ENCODE measurements around the gene TMOD3.
"Not testable (repeated sequence)": the region's sequence is repeated elsewhere in the genome, so short reads cannot be mapped to it uniquely, and the experiment has no call there.

The TMOD3 gene

GRCh38 chr15:51865317-51865716 lies 35.9 kb downstream of the TMOD3 start:
- DNase-seq: no peak

DNA sequence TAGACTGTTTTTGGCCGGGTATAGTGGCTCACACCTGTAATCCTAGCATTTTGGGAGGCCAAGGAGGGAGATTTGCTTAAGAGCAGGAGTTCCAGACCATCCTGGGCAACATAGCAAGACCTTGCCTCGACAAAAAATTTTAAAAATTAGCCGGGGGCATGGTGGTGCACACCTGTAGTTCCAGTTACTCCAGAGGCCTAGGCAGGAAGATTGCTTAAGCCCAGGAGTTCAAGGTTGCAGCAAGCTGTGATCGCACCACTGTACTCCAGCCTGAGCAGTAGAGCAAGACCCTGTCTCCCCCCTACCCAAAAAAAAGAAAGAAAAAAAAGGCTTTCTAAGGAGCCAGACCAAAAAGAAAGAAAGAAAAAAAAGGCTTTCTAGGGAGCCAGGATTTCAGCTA lies 36.7 kb downstream of the TMOD3 start:
- DNase-seq: no peak

- DNase-seq: peak; percentile 72
These were observed 37.3 kb downstream of the TMOD3 start for GRCh38 chr15:51866751-51867150.

GRCh38 chr15:51869060-51869421 lies 39.6 kb downstream of the TMOD3 start:
- peak; percentile 92 for DNase-seq

DNA sequence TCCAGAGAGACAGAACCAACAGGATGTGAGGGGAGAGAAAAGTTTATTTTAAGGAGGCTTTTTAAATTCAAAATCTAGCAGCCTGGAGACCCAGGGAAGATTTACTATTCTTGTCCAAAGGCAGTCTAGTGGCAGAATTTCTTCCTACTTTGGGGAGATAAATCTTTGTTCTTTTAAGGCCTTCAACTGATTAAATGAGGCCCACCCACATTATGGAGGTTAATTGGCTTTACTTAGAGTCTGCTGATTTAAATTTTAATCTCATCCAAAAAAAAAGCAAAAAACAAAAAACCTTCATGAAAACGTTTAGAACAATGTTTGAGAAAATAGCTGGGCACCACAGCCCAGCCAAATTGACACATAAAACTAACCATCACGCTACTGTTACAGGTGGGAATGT lies 41.3 kb downstream of the TMOD3 start:
- DNase-seq: no peak

DNA sequence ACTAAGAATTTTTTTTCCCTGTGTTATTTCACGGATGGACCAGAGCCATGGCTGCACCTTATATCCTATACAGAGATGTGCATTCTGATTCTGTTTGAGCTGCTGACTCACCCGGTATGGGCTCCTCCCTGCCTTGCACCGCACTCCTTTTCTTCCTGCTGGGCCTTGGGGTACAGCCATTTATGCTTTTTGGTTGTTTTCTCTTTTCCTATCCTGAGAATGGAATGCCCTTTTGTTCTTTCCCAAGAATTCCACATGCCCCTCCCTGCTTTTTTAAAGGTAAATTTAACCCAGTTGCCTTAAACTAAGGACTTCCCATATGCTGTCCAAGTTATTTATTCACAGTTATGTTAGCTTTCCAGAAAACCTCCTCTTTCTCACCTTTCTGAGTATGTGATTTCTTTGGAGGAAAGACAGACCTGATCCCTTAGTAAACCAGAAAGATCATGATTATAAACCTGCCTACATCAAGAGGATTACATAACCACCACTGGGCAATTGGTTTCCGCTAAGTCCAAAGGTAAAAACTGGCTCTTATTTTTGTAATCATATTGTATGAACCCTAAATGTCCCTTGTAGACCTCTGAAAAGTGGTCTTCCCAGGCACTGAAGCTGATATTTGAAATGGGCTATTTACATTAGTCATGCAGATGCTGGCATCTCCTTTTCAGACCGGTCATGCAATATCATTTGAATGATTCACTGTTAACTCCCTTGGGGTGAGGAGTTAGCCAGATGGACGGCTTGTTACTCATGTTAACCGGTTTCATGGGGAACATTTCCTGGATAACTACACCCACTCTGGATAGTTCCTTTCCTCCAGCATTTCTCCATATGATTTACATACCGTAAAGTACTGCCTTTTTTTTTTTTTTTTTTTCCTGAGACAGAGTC lies 45.5 kb downstream of the TMOD3 start:
- peak; percentile 99 for DNase-seq

DNA sequence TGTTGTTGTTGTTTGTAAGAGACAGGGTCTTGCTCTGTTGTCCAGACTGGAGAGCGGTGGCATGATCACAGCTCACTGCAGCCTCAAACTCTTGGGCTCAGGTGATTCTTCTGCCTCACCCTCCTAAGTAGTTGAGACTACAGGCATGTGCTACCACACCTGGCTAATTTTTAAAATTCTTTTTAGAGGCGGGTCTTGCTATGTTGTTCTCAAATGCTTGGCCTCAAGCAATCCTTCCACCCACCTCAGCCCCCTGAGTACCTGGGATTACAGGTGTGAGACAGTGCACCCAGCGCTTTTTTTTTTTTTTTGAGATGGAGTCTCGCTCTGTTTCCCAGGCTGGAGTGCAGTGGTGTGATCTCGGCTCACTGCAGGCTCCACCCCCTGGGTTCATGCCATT lies 46.7 kb downstream of the TMOD3 start:
- DNase-seq: no peak

DNA sequence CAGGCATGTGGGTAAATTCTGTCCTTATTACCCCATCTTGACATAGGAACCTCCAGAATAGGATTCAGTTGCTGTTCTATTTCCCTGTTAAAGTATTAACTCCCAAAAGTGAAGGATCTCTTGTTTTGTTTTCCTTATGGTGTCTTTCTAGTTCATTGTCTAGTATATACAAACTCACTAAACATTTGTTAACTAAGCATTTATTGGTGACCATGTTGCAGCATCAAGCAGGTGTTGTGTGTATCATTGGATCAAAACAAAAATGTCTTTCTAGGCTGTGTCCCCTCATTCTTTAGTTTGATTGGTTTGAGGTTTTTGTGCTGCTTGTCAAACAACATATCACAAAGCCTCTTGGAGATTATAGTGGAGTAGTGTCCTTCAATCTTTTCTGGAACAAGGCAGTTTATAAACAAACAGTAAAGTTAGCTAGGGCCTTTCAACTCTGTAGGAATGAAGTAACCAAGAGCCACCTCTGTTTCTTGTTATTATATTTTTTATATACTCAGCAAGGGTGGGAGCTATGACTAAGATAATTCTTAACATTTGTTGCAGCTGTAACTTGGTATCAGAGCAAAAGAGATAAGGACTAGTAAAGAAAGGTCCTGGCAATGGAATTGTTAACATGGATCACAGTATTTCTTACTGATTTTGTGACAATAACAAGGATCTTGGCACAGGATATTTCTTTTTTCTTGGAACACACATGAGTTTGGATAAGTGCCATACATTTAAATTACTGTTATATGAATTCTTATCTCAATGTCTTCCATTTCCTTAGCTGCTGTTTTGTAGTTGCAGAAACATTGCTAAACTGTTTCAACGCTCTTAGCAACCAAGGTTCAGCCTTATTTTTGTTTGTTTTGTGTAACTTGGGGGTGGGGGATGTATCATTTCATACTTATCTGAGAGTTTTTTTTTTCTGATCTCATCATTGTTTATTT lies 49.3 kb downstream of the TMOD3 start:
- peak; percentile 63 for DNase-seq

GRCh38 chr15:51879555-51879954 lies 50.1 kb downstream of the TMOD3 start:
- peak; percentile 66 for DNase-seq

- peak; percentile 91 for DNase-seq
These were observed 53.9 kb downstream of the TMOD3 start for GRCh38 chr15:51883271-51883837.

- DNase-seq: no peak
These were observed 54.6 kb downstream of the TMOD3 start for GRCh38 chr15:51884041-51884440.

- peak; percentile 66 for DNase-seq
These were observed 55.2 kb downstream of the TMOD3 start for GRCh38 chr15:51884517-51885236.

DNA sequence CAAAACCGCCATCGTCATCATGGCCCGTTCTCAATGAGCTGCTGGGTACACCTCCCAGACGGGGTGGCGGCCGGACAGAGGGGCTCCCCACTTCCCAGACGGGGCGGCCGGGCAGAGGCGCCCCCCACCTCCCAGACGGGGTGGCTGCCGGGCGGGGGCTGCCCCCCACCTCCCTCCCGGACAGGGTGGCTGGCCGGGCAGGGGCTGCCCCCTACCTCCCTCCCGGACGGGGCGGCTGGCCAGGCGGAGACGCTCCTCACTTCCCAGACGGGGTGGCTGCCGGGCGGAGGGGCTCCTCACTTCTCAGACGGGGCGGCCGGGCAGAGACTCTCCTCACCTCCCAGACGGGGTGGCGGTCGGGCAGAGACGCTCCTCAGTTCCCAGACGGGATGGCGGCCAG lies 56.3 kb downstream of the TMOD3 start:
- DNase-seq: not testable (repeated sequence)

- no peak for DNase-seq
These were observed 58.6 kb downstream of the TMOD3 start for GRCh38 chr15:51887887-51888592.

DNA sequence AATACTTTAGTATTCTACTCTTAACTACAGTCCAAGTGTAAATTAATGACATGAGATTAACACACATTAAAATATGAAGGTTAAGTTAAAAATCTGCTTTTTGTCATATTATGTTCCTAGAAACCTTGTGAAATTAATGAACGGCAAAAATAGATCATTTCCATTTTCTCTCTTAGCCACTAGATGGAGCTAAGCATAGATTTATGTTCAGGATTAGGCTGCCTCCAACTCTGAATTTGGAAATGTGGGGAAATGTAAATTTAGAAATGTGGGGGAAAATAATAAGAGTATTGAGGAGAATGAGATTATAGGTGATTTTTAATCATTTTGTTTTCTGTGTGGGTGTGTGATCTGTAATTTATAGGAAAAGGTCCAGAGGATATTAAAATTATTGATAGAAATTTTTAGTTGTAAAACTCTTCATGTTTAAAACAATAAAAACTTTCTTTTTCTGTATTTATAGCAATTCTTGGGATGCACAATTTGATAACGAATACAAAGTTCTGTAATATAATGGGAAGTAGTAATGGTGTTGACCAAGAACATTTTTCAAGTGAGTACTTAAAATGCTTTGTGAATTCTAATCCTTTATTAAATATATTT lies 59.2 kb downstream of the TMOD3 start:
- no peak for DNase-seq

DNA sequence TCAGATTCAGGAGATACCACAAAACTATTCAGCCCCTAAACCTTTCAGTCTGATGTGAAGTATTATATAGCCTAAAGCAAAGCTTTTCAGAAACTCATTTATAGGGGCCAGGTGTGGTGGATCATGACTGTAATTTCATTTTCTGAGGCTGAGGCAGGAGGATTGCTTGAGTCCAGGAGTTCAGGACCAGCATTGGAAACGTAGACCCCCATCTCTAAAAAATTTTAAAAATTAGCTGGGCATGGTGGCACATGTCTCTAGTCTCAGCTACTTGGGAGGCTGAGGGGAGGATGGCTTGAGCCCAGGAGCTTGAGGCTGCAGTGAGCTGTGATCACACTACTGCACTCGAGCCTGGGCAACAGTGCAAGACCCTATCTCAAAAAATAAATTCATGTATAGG lies 60.0 kb downstream of the TMOD3 start:
- no peak for DNase-seq

GRCh38 chr15:51904421-51904820 lies 75.0 kb downstream of the TMOD3 start:
- DNase-seq: no peak

- no peak for DNase-seq
These were observed 75.5 kb downstream of the TMOD3 start for GRCh38 chr15:51904931-51905330.

- DNase-seq: no peak
These were observed 77.8 kb downstream of the TMOD3 start for GRCh38 chr15:51907136-51907862.

DNA sequence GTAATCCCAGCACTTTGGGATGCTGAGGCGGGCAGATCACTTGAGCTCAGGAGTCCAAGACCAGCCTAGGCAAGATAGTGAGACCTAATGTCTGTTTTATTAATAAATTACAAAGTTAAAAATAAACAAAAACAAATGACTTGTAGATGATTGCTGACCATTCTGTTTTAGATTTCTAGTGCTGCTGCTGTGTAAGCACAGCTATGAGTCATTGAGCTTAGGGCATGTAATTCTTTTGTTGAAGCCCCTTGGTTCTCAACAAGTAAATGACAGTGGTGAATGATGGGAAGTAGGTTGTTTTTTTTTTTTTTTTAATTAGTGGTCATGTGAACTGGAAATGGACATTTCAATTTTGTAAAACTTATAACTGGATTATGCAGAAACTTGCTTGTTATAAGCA lies 78.9 kb downstream of the TMOD3 start:
- DNase-seq: no peak

DNA sequence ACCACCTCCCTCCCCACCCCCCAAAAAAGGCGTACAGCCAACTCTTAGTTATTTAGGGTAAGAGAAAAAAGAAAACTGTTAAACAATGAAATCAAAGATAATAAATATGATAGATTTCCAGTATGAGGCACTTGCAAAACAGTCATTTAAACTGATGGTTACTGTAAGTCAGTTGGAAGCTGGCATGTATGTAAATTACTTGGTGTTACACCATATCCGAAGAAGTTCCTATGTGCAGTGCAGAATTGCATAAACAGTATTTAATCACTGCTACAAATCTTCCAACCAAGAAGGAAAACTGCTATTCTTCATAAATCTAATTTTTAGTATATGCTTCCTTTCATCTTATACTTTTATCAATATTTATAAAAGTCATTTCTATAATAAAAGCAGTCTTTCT lies 80.1 kb downstream of the TMOD3 start:
- DNase-seq: no peak
